Retinal pigment epithelial cell (primary cell): Measurements from ENCODE around the gene CSF2RB.

Source experiments
- DNase-seq: peaks from one replicate; pipeline ENCODE4 v3.0.0-alpha.2; 2010; ENCODE audit warnings: low read depth
- H3K4me3 ChIP-seq: 2 replicates; pipeline ENCODE4 v1.5.1; 2011; ENCODE audit warnings: mild to moderate bottlenecking, low read length, control low read depth, moderate library complexity
- CTCF ChIP-seq: conservative IDR thresholded peaks from 2 replicates; pipeline ENCODE4 v1.5.1; 2011; ENCODE audit warnings: low read depth, low read length, control low read depth, inconsistent platforms

Gene CSF2RB

GRCh38 chr22:36926309-36926708 is 12.9 kb downstream of the CSF2RB start:
- H3K4me3 ChIP-seq: no peak overlapping the region
- no peak for DNase-seq
- TF ChIP-seq CTCF: no peak

- DNase-seq: no peak
Observed at GRCh38 chr22:36926721-36927435, 13.4 kb downstream of the CSF2RB start.

GRCh38 chr22:36927671-36928070 is 14.2 kb downstream of the CSF2RB start:
- DNase-seq: no peak
- no peak for TF ChIP-seq CTCF
- no peak overlapping the region for H3K4me3 ChIP-seq

More at GRCh38 chr22:36926721-36927435, 13.4 kb downstream of the CSF2RB start:
- H3K4me3 ChIP-seq: no peak overlapping the region
- TF ChIP-seq CTCF: no peak

GRCh38 chr22:36928196-36928595 is 14.8 kb downstream of the CSF2RB start:
- no peak for DNase-seq
- no peak overlapping the region for H3K4me3 ChIP-seq
- TF ChIP-seq CTCF: no peak

- no peak overlapping the region for H3K4me3 ChIP-seq
- DNase-seq: no peak
- TF ChIP-seq CTCF: no peak
Observed at GRCh38 chr22:36928786-36929535, 15.5 kb downstream of the CSF2RB start.

GRCh38 chr22:36929621-36930020 is 16.2 kb downstream of the CSF2RB start:
- no peak for TF ChIP-seq CTCF
- no peak overlapping the region for H3K4me3 ChIP-seq
- no peak for DNase-seq
